Gastroesophageal sphincter (tissue), 4 donors: Measurements from ENCODE around the gene SUN2. TPM values are rescaled to one million over a fixed set of nuclear protein-coding genes. Genes with fewer than 3 reads are reported as not detected.

ENCODE experiments used
- ATAC-seq: fragments of 150-250 bp; one replicate; pipeline ENCODE4 v1.9.1; 2016; ENCODE audit warnings: mild to moderate bottlenecking, moderate library complexity
- H3K27ac ChIP-seq, 4 donors: fragments of 200-600 bp; sonication (generic) in 3 of 4; 1 replicate in 3 of 4; 2 replicates in 1 of 4; pipeline ENCODE4 v1.5.1; 2016 to 2019
- H3K27me3 ChIP-seq: fragments of 200-600 bp; sonication (generic); one replicate; pipeline ENCODE4 v1.5.1; 2019
- H3K36me3 ChIP-seq, 2 donors: fragments of 200-600 bp; sonication (generic); one replicate each; pipeline ENCODE4 v1.5.1; 2019; ENCODE audit warnings: control low read depth in 1 of 2
- H3K4me1 ChIP-seq, 3 donors: fragments of 200-600 bp; sonication (generic); 1 replicate in 2 of 3; 2 replicates in 1 of 3; pipeline ENCODE4 v1.5.1; 2016 to 2019; ENCODE audit warnings: control low read depth in 2 of 3
- H3K4me3 ChIP-seq, 2 donors: fragments of 200-600 bp; sonication (generic); one replicate each; pipeline ENCODE4 v1.5.1; 2019; ENCODE audit warnings: mild to moderate bottlenecking in 1 of 2, moderate library complexity in 1 of 2
- H3K9me3 ChIP-seq, 3 donors: fragments of 200-600 bp; sonication (generic); one replicate each; pipeline ENCODE4 v1.5.1; 2017 to 2019; ENCODE audit warnings: control low read depth in 2 of 3
- EP300 ChIP-seq: sonication (generic); formaldehyde crosslinking; IDR thresholded peaks from one replicate; pipeline ENCODE4 v1.6.1; 2017; ENCODE audit warnings: antibody characterized with exemption, mild to moderate bottlenecking
- POLR2A ChIP-seq, 2 donors: fragments of 450-650 bp; IDR thresholded peaks; one replicate each; pipeline ENCODE4 v1.6.1; 2017; ENCODE audit warnings: antibody characterized with exemption in 2 of 2, mild to moderate bottlenecking in 2 of 2, moderate library complexity in 1 of 2
- POLR2AphosphoS5 ChIP-seq: sonication (generic); formaldehyde crosslinking; IDR thresholded peaks from one replicate; pipeline ENCODE4 v1.6.1; 2017; ENCODE audit warnings: antibody characterized with exemption
- WGBS, 2 donors: methylation state at CpG; one replicate each; pipeline ENCODE4 v1.1.5; 2018; ENCODE audit warnings: low coverage in 1 of 2; 5-methylcytosine and 5-hydroxymethylcytosine counted together
- total RNA-seq, 4 donors: library from RNA; depleted of rRNA; stranded (reverse); fragments of >200 nt; gene quantifications; one replicate each; pipeline ENCODE4 v1.1.0, GENCODE V29; 2016
- TF ChIP-seq, protein P1 (sequence below), 4 experiments: fragments of 200-600 bp in 2 of 4; fragments of 450-650 bp in 2 of 4; sonication (generic) in 1 of 4; IDR thresholded peaks; one replicate each; pipeline ENCODE4 v1.5.1; 2017 to 2019; ENCODE audit warnings: antibody characterized with exemption in 4 of 4, mild to moderate bottlenecking in 2 of 4, moderate library complexity in 2 of 4

SUN2 gene
- total RNA-seq, 4 donors from 2014 or later: 339 to 594 (median 409) TPM

- no peaks in the 10 kb centered on the region for H3K9me3 ChIP-seq
- H3K36me3 ChIP-seq: peaks cover 0 to 39% of the 10 kb centered on the region in 2 donors
- WGBS, 2 donors: 58 to 89% methylated on average over 3 of the region's 3 CpGs
- H3K27ac ChIP-seq: no peak overlapping the region
- no peak for ATAC-seq
- no peaks in the 10 kb centered on the region for H3K27me3 ChIP-seq
- peaks cover 0 to 73% (median 38%) of the 10 kb centered on the region in 3 donors for H3K4me1 ChIP-seq
- TF ChIP-seq POLR2A (IDR thresholded peaks at IDR 0.05): no peak
- TF ChIP-seq, protein P1, sequence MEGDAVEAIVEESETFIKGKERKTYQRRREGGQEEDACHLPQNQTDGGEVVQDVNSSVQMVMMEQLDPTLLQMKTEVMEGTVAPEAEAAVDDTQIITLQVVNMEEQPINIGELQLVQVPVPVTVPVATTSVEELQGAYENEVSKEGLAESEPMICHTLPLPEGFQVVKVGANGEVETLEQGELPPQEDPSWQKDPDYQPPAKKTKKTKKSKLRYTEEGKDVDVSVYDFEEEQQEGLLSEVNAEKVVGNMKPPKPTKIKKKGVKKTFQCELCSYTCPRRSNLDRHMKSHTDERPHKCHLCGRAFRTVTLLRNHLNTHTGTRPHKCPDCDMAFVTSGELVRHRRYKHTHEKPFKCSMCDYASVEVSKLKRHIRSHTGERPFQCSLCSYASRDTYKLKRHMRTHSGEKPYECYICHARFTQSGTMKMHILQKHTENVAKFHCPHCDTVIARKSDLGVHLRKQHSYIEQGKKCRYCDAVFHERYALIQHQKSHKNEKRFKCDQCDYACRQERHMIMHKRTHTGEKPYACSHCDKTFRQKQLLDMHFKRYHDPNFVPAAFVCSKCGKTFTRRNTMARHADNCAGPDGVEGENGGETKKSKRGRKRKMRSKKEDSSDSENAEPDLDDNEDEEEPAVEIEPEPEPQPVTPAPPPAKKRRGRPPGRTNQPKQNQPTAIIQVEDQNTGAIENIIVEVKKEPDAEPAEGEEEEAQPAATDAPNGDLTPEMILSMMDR (IDR thresholded peaks at IDR 0.05): no peak
- no peak for TF ChIP-seq EP300
- TF ChIP-seq POLR2AphosphoS5: no peak
- no peak overlapping the region for H3K4me3 ChIP-seq
These were observed 60.9 kb downstream of the SUN2 start for GRCh38 chr22:38694940-38695339.

DNA sequence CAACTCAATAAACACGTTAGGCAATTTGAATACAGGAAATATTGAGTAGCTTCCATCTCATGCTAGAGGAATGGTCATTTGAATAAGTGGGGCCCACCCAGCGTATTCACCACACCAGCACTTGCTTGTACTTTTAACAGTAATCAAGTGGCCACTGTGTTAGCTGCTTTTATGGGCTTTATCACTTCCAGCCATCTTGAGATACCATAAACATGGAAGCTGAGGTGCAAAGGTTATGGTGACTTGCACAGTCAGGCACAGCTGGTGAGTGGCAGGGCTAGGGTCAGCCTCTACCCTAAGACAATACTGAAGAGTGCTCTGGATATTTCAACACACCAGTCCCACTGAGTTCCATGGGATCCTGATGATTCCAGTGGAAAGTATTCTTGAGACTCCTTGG is 61.7 kb downstream of the SUN2 start:
- TF ChIP-seq POLR2A (IDR thresholded peaks at IDR 0.05) (no peak), EP300 (no peak), POLR2AphosphoS5 (no peak)
- TF ChIP-seq, protein P1 (IDR thresholded peaks at IDR 0.05): no peak
- Histone ChIP-seq H3K4me3 (no peak overlapping the region), H3K4me1 (peaks cover 0 to 64% (median 37%) of the 10 kb centered on the region in 3 donors), H3K27me3 (no peaks in the 10 kb centered on the region), H3K9me3 (no peaks in the 10 kb centered on the region), H3K36me3 (peaks cover 0 to 47% of the 10 kb centered on the region in 2 donors), H3K27ac (no peak overlapping the region)
- 62 to 79% methylated on average over 2 of the region's 2 CpGs for WGBS, 2 donors
- ATAC-seq: no peak

DNA sequence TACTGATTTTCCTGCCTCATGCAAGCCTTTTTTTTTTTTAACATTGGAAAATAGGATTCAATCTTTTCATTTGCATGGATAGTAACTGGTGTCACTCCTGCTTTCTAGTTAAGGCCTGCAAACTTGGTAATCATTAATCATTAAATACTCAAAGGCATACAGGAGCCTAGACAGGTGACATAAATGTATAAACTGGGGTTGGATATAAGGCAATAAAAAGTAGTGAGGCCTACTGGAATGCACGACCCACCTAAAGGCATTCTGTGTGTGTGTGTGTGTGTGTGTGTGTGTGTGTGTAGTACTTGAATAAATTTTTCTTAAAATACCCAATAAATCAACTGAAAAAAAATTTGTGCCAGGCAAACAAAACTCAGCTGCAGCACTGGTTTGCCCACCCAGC is 66.1 kb downstream of the SUN2 start:
- WGBS, 2 donors: 47 to 50% methylated on average over 1 of the region's 1 CpG
- H3K36me3 ChIP-seq: peaks cover 0 to 90% of the 10 kb centered on the region in 2 donors
- TF ChIP-seq, protein P1 (IDR thresholded peaks at IDR 0.05): no peak
- TF ChIP-seq EP300 (no peak), POLR2AphosphoS5 (no peak), POLR2A (IDR thresholded peaks at IDR 0.05) (no peak)

DNA sequence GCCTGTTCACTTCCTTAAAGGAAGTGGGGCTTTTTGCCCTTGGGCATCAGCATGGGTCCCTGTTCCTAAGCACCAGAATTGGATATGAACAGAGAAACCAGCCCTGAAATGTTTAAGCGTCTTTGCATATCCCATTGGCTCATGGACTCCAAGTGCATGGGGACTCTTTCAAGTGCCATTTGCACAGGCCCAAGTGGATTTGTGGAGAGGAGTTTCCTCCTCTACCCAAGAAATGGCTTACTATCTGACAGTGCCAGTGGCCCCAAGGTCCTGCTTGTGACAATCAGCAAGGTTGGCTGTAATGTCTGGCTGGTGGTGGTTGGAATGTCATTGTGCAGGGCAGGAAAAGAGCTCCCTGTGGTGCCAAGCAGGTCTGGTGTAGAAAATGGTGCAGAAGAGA is 70.0 kb downstream of the SUN2 start:
- TF ChIP-seq POLR2A (IDR thresholded peaks at IDR 0.05) (no peak), EP300 (no peak), POLR2AphosphoS5 (no peak)
- TF ChIP-seq, protein P1 (IDR thresholded peaks at IDR 0.05): no peak
- Histone ChIP-seq H3K27me3 (no peaks in the 10 kb centered on the region), H3K4me1 (peaks cover 0 to 18% (median 6%) of the 10 kb centered on the region in 3 donors), H3K9me3 (no peaks in the 10 kb centered on the region), H3K36me3 (peaks cover 0 to 77% of the 10 kb centered on the region in 2 donors), H3K4me3 (no peak overlapping the region), H3K27ac (no peak overlapping the region)
- no peak for ATAC-seq
- 56 to 71% methylated on average over 1 of the region's 1 CpG for WGBS, 2 donors

More for the DNA sequence above, 66.1 kb downstream of the SUN2 start:
- H3K9me3 ChIP-seq: no peaks in the 10 kb centered on the region
- no peak for ATAC-seq
- H3K27ac ChIP-seq: no peak overlapping the region
- H3K4me1 ChIP-seq: peaks cover 0 to 21% (median 4%) of the 10 kb centered on the region in 3 donors
- H3K27me3 ChIP-seq: no peaks in the 10 kb centered on the region
- no peak overlapping the region for H3K4me3 ChIP-seq

DNA sequence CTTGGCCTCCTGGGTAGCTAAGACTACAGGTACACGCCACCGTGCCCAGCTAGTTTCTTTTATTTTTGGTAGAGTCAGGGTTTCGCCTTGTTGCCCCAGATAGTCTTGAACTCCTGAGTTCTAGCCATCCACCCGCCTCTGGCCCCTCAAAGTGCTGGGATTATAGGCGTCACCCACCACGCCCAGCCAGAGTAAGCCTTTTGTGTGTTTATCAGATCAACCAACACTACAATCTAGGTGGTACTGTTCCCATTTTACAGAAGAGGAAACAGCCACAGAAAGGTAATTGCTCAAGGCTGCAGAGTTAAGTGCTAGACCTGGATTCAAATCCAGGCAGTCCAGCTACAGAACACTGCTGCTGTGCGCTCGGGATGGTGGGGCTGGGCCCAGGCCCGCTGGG is 70.9 kb downstream of the SUN2 start:
- TF ChIP-seq POLR2AphosphoS5: no peak
- TF ChIP-seq EP300: no peak
- TF ChIP-seq, protein P1 (IDR thresholded peaks at IDR 0.05): no peak
- TF ChIP-seq POLR2A (IDR thresholded peaks at IDR 0.05): no peak

More for the DNA sequence above, 70.9 kb downstream of the SUN2 start:
- Histone ChIP-seq H3K4me1 (peaks cover 0 to 18% (median 6%) of the 10 kb centered on the region in 3 donors), H3K27ac (no peak overlapping the region), H3K36me3 (peaks cover 0 to 70% of the 10 kb centered on the region in 2 donors), H3K4me3 (no peak overlapping the region), H3K27me3 (no peaks in the 10 kb centered on the region), H3K9me3 (no peaks in the 10 kb centered on the region)
- ATAC-seq: no peak
- 89 to 90% methylated on average over 5 to 9 of the region's 9 CpGs for WGBS, 2 donors
